ENCODE measurements around the gene CDKN1B.
"Not testable (repeated sequence)": the region's sequence is repeated elsewhere in the genome, so short reads cannot be mapped to it uniquely, and the experiment has no call there.

The CDKN1B gene

GRCh38 chr12:12736759-12737676 lies 19.9 kb downstream of the CDKN1B start:
- no peaks in the 10 kb centered on the region for H3K27me3 ChIP-seq (ENCODE audit: insufficient read depth, poor library complexity, severe bottlenecking)
- no peaks in the 10 kb centered on the region for H3K9me3 ChIP-seq (ENCODE audit: severe bottlenecking)
- peak; percentile 54; the same call in 1 of the 3 replicates for ATAC-seq (ENCODE audit: low read depth)
- H3K36me3 ChIP-seq (ENCODE audit: low read depth) = no peaks in the 10 kb centered on the region
- H3K4me1 ChIP-seq (ENCODE audit: insufficient read depth, poor library complexity, severe bottlenecking) = no peaks in the 10 kb centered on the region
- DNase-seq (ENCODE audit: low spot score) = no peak
- H3K4me3 ChIP-seq (ENCODE audit: severe bottlenecking) = no peak overlapping the region
- H3K27ac ChIP-seq (ENCODE audit: poor library complexity, severe bottlenecking) = no peak overlapping the region
- peak; percentile 49 for TF ChIP-seq CTCF (IDR thresholded peaks at IDR 0.05; ENCODE audit: poor library complexity, severe bottlenecking)

DNA sequence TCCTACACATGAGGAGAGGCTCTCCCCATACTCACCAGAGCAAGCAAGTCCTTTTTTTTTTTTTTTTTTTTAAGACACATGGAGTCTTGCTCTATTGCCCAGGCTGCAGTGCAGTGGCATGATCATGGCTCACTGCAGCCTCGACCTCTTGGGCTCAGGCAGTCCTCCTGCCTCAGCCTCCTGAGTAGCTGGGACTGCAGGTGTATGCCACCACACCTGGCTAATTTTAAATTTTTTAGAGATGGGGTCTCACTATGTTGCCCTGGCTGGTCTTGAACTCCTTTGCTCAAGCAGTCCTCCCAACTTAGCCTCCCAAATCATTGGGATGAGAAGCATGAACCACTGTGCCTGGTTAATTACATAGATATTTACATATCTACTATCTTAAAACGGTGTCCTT lies 21.0 kb downstream of the CDKN1B start:
- H3K27me3 ChIP-seq (ENCODE audit: insufficient read depth, poor library complexity, severe bottlenecking); H3K9me3 ChIP-seq (ENCODE audit: severe bottlenecking); H3K4me3 ChIP-seq (ENCODE audit: severe bottlenecking); H3K27ac ChIP-seq (ENCODE audit: poor library complexity, severe bottlenecking); ATAC-seq (ENCODE audit: low read depth); H3K4me1 ChIP-seq (ENCODE audit: insufficient read depth, poor library complexity, severe bottlenecking); H3K36me3 ChIP-seq (ENCODE audit: low read depth); DNase-seq (ENCODE audit: low spot score): not testable (repeated sequence)

DNA sequence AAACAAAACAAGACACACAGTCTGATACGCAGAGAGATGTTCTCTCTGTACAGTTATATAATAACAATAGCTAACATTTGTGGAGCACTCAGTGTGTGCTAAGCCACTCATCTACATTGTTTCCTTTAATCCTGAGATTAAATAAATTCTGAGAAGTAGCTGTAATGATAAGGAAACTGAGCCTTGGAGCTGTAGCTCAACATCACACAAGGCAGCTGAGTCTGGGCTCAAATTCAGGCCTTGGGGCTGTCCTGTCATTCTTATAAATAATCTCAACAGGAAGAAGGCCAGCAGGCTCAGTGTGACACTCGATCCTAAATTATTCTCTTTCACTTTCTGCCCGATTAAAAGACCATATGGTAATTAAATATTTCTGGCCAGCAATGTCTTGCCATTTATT lies 24.5 kb downstream of the CDKN1B start:
- no peak for DNase-seq (ENCODE audit: low spot score)

GRCh38 chr12:12744546-12745305 lies 27.6 kb downstream of the CDKN1B start:
- ATAC-seq (ENCODE audit: low read depth) = no peak
- no peaks in the 10 kb centered on the region for H3K4me1 ChIP-seq (ENCODE audit: insufficient read depth, poor library complexity, severe bottlenecking)
- no peaks in the 10 kb centered on the region for H3K27me3 ChIP-seq (ENCODE audit: insufficient read depth, poor library complexity, severe bottlenecking)
- DNase-seq (ENCODE audit: low spot score) = no peak
- no peaks in the 10 kb centered on the region for H3K9me3 ChIP-seq (ENCODE audit: severe bottlenecking)
- H3K4me3 ChIP-seq (ENCODE audit: severe bottlenecking) = no peak overlapping the region
- no peak for TF ChIP-seq CTCF (IDR thresholded peaks at IDR 0.05; ENCODE audit: poor library complexity, severe bottlenecking)
- H3K36me3 ChIP-seq (ENCODE audit: low read depth) = no peaks in the 10 kb centered on the region
- no peak overlapping the region for H3K27ac ChIP-seq (ENCODE audit: poor library complexity, severe bottlenecking)

More for the DNA sequence above, 24.5 kb downstream of the CDKN1B start:
- H3K27ac ChIP-seq (ENCODE audit: poor library complexity, severe bottlenecking) = no peak overlapping the region
- no peak overlapping the region for H3K4me3 ChIP-seq (ENCODE audit: severe bottlenecking)
- H3K36me3 ChIP-seq (ENCODE audit: low read depth) = no peaks in the 10 kb centered on the region
- TF ChIP-seq CTCF (IDR thresholded peaks at IDR 0.05; ENCODE audit: poor library complexity, severe bottlenecking) = no peak
- no peaks in the 10 kb centered on the region for H3K4me1 ChIP-seq (ENCODE audit: insufficient read depth, poor library complexity, severe bottlenecking)
- H3K27me3 ChIP-seq (ENCODE audit: insufficient read depth, poor library complexity, severe bottlenecking) = no peaks in the 10 kb centered on the region
- H3K9me3 ChIP-seq (ENCODE audit: severe bottlenecking) = no peaks in the 10 kb centered on the region
- ATAC-seq (ENCODE audit: low read depth) = no peak

DNA sequence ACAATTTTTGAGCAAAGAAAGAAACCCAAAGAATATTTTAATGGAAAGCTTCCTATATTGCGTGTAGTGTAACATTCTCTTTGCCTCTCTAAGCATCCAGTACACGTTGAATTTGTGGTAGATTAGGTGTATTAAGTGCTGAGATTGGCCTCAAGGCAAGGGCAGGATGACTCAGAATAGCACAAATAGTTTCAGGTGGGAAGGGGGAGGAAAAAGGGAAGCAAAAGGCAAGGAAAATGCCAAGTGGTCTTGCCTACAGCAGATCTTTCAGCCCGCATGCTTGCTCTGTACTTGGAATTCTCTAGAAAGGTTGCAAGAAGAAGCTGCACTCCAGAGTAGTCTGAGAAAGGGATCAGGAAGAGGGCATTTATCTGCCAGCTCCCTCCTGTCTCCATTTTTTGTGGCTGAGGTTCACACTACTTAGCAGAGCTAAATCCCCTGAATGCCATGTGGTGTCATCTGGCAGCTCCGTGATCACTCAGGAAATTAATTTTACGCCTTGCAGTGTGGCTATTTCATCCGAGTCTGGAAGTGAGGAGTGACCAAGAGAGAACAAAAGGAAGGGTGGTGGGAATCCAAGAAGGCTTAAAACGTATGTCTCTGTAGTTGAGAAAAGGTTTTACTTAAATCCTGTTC lies 28.5 kb downstream of the CDKN1B start:
- ATAC-seq (ENCODE audit: low read depth) = peak; percentile 72; the same call in 2 of the 3 replicates
- no peak for DNase-seq (ENCODE audit: low spot score)
- H3K36me3 ChIP-seq (ENCODE audit: low read depth) = no peaks in the 10 kb centered on the region
- no peaks in the 10 kb centered on the region for H3K9me3 ChIP-seq (ENCODE audit: severe bottlenecking)
- no peak overlapping the region for H3K27ac ChIP-seq (ENCODE audit: poor library complexity, severe bottlenecking)
- H3K4me3 ChIP-seq (ENCODE audit: severe bottlenecking) = no peak overlapping the region
- no peaks in the 10 kb centered on the region for H3K27me3 ChIP-seq (ENCODE audit: insufficient read depth, poor library complexity, severe bottlenecking)
- no peaks in the 10 kb centered on the region for H3K4me1 ChIP-seq (ENCODE audit: insufficient read depth, poor library complexity, severe bottlenecking)
- no peak for TF ChIP-seq CTCF (IDR thresholded peaks at IDR 0.05; ENCODE audit: poor library complexity, severe bottlenecking)

All from RWPE2 (cell line).